ENCODE data around the gene FSIP2.

DNA sequence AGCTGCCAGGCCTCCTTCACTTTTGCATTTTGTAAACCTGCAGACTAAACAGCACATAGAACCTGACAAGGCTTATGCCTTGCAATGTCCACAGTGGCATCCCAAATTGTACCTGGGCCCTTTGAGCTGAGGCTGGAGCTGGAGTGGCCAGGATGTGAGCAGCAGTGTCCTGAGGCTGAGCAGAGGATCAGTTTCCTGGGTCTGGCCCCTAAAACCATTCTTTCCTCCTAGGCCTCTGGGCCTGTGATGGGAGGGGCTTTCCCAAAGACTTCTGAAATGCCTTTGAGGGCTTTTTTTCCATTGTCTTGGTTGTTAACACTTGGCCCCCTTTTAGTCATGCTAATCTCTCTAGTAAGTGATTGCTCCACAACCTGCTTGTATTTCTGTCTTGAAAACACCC lies 32.8 kb downstream of the FSIP2 start:
- TF ChIP-seq POLR2A (IDR thresholded peaks at IDR 0.05), result no peak
- TF ChIP-seq, protein P1, sequence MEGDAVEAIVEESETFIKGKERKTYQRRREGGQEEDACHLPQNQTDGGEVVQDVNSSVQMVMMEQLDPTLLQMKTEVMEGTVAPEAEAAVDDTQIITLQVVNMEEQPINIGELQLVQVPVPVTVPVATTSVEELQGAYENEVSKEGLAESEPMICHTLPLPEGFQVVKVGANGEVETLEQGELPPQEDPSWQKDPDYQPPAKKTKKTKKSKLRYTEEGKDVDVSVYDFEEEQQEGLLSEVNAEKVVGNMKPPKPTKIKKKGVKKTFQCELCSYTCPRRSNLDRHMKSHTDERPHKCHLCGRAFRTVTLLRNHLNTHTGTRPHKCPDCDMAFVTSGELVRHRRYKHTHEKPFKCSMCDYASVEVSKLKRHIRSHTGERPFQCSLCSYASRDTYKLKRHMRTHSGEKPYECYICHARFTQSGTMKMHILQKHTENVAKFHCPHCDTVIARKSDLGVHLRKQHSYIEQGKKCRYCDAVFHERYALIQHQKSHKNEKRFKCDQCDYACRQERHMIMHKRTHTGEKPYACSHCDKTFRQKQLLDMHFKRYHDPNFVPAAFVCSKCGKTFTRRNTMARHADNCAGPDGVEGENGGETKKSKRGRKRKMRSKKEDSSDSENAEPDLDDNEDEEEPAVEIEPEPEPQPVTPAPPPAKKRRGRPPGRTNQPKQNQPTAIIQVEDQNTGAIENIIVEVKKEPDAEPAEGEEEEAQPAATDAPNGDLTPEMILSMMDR (IDR thresholded peaks at IDR 0.05), result no peak
